Activated naive CD4-positive, alpha-beta T cell treated with anti-CD3 and anti-CD28 coated beads for 36 hours (primary cell): ENCODE data around the gene MTIF3. TPM values are rescaled to one million over a fixed set of nuclear protein-coding genes. Genes with fewer than 3 reads are reported as not detected.

Experiments
- CTCF ChIA-PET: fragments of 350-600 bp; sonication (Branson Sonifier 250); formaldehyde crosslinking; loops from one replicate; lab custom pipeline; 2021; ENCODE audit warnings: antibody characterized with exemption; lab: Charles Lee
- DNase-seq: peaks from one replicate; pipeline ENCODE4 v3.0.0-alpha.2; 2020
- H3K27ac Mint-ChIP-seq: one replicate; pipeline ENCODE4 v1.8.0; 2021; ENCODE audit warnings: mild to moderate bottlenecking, mixed read lengths
- H3K27me3 Mint-ChIP-seq: one replicate; pipeline ENCODE4 v1.8.0; 2021; ENCODE audit warnings: low read depth, mixed read lengths
- H3K36me3 Mint-ChIP-seq: one replicate; pipeline ENCODE4 v1.8.0; 2021; ENCODE audit warnings: low read depth, mixed read lengths
- H3K4me1 Mint-ChIP-seq: one replicate; pipeline ENCODE4 v1.8.0; 2021; ENCODE audit warnings: low read depth, mixed read lengths
- H3K4me3 Mint-ChIP-seq: one replicate; pipeline ENCODE4 v1.8.0; 2021; ENCODE audit warnings: mild to moderate bottlenecking, moderate library complexity, mixed read lengths
- H3K9me3 Mint-ChIP-seq: one replicate; pipeline ENCODE4 v1.8.0; 2021; ENCODE audit warnings: mixed read lengths
- intact Hi-C: fragments of 100-400 bp; cut with micrococcal nuclease; formaldehyde crosslinking; loops from one replicate; pipeline ENCODE4 v1.15.1; 2023
- total RNA-seq, 2 experiments: library from RNA; stranded (reverse); gene quantifications; one replicate each; pipeline ENCODE4 v1.2.3, GENCODE V29; 2021

MTIF3 gene
- total RNA-seq, 2 experiments from 2014 or later = 34.0 to 42.1 TPM

DNA sequence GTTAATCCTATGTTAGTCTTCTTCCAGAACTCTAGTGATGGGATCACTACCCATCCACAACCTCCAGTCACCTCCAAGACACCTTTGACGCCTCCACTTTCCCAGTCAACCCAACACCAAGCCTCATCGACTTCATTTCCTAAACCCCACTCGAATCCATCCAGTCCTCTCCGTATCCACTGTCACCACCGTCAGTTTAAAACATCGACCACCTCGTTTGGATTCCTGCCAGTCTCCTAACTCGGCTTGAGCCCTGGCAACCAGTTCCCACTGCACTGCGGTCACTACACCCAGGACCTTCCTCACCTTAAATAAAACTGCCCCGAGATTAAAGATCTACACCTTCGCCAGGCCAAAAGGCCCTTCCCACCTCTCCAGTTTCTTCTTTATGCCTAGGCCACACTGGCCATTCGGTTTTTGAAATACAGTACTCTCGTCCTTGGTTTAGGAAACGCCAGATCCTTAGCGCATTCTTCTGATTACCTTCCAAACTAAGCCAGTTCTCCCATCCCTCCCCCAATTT lies 1.2 kb downstream of the MTIF3 start:
- H3K4me1 Mint-ChIP-seq = peaks cover 50% of the 10 kb centered on the region
- H3K27me3 Mint-ChIP-seq = no peaks in the 10 kb centered on the region
- H3K4me3 Mint-ChIP-seq = peak overlapping the region; percentile 94
- H3K36me3 Mint-ChIP-seq = peaks cover 12% of the 10 kb centered on the region
- H3K27ac Mint-ChIP-seq = peak overlapping the region; percentile 99
- intact Hi-C loops = loop anchor here (5.0 kb wide), 1 partner anchor 317 kb away; no protein-coding TSS in a partner anchor
- no peaks in the 10 kb centered on the region for H3K9me3 Mint-ChIP-seq
- DNase-seq = no peak
- CTCF ChIA-PET = interaction anchor here (0.7 to 1.3 kb wide), 3 partner anchors 22 to 41 kb away, joined by 3 to 5 read pairs (median 4); partner anchors contain the start of gene GTF3A

DNA sequence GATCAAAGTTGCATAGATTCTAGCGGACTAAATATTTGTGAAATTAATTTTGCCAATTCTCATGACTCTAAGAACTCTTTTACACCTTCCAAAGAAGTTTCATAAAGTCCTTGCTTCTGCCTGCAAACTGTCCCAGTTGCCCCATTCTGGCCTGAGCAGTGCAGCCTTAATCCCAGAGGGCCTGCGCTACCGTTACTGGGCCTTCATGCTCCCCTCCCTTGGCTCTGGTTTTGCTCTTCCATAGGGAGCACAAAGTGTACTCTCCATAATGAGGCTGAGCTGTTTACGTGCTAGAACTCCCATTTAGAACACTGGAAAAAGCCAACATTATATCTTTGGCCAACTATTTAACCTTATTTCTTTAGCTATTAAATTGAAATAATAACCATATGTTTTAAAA lies 2.1 kb downstream of the MTIF3 start:
- peaks cover 48% of the 10 kb centered on the region for H3K4me1 Mint-ChIP-seq
- intact Hi-C loops = loop anchor here (1.0 to 5.0 kb wide), 2 partner anchors 189 to 316 kb away; no protein-coding TSS in a partner anchor
- peaks cover 12% of the 10 kb centered on the region for H3K36me3 Mint-ChIP-seq
- no peaks in the 10 kb centered on the region for H3K27me3 Mint-ChIP-seq
- no peaks in the 10 kb centered on the region for H3K9me3 Mint-ChIP-seq
- DNase-seq = no peak
- CTCF ChIA-PET = interaction anchor here (0.7 to 0.9 kb wide), 4 partner anchors 15 to 40 kb away, joined by 3 to 4 read pairs (median 3); no protein-coding TSS in a partner anchor
- peak overlapping the region; percentile 44 for H3K4me3 Mint-ChIP-seq
- peak overlapping the region; percentile 99 for H3K27ac Mint-ChIP-seq

DNA sequence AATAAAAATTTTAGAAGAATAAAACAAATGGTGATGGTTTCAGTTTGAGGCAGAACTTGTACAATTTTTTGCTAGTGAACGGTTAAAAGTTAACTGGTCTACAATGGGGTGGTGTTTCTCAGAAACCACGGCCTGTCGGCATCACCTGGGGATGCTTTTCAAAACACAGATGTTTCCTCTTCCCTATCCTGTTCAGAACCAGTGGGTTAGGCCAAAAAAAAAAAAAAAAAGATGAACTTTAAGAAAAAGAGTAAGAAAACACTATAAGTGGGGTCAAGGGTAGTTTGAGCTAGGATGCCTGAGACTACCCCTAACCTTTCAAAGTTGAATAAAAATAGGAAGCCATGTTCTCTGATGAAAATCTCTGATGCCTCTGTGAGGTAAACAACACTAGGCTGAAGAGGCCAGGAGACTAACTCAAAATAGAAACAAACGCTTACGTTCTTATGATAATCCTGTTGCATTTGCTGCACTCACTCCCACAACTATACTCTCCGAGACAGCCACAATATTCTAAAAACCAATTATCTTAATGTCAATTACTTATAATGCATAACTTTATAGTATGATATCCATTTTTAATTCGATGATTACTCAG lies 3.3 kb downstream of the MTIF3 start:
- intact Hi-C loops = loop anchor here (5.0 kb wide), 1 partner anchor 315 kb away; no protein-coding TSS in a partner anchor
- Mint-ChIP-seq H3K4me1 (peaks cover 56% of the 10 kb centered on the region), H3K9me3 (no peaks in the 10 kb centered on the region), H3K27ac (peak overlapping the region; percentile 99), H3K36me3 (peaks cover 12% of the 10 kb centered on the region), H3K27me3 (no peaks in the 10 kb centered on the region), H3K4me3 (peak overlapping the region; percentile 65)
- DNase-seq = peak; percentile 41
- CTCF ChIA-PET = interaction anchor here (1.0 kb wide), 1 partner anchor 22 kb away, joined by 3 read pairs; no protein-coding TSS in a partner anchor

DNA sequence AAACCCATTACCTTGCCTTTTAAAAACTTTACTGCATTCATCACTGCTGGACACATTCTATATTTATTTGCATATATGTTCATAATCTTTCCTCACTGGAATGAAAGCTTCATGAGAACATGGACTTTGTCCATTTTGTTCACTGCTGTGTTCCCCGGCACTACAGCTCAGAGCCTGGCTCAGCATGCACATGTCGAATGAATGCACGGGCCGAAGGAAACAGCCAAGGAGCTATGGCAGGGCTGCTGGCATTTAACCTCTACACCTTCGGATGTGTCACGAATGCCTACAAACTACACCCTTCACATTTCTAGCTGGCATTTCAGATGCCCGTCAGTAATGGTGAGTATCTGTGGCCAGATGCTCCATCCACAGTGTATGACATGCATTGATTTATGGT lies 7.6 kb downstream of the MTIF3 start:
- Mint-ChIP-seq H3K4me3 (peak overlapping the region; percentile 39), H3K36me3 (peaks cover 14% of the 10 kb centered on the region), H3K9me3 (no peaks in the 10 kb centered on the region), H3K4me1 (peaks cover 57% of the 10 kb centered on the region), H3K27ac (peak overlapping the region; percentile 10), H3K27me3 (no peaks in the 10 kb centered on the region)
- DNase-seq = no peak
- CTCF ChIA-PET = interaction anchor here (0.5 to 4.5 kb wide), 3 partner anchors 9 to 81 kb away, joined by 3 to 34 read pairs (median 4); partner anchors contain the start of gene GTF3A
- intact Hi-C loops = loop anchor here (1.0 kb wide), 1 partner anchor 15 kb away; no protein-coding TSS in a partner anchor

DNA sequence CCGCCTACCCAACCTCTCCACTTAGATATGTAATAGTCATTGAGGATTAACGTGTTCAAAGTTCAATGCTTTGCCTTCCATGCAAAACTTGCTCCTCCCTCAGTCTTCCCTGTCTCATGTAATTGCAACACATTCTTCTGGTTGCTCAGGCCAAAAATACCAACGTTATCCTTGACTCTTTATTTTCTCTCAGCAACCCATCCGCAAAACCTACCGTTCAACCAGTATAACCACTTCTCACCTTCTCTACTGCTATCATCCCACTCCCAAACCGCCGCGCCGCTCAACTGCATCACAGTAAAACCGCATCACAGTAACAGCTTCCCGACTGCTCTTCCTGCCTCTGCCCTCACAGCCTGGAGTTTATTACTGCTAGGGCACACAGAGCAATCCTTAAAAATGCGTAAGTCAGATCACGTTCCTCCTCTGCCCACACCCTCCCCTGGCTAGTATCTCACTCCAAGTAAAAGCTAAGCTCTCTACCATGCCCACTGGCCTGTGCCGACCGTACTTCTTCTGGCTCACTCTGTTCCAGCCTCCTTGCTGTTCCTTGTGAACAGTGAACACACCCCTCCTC lies 8.2 kb downstream of the MTIF3 start:
- peaks cover 16% of the 10 kb centered on the region for H3K36me3 Mint-ChIP-seq
- peak overlapping the region; percentile 10 for H3K27ac Mint-ChIP-seq
- no peaks in the 10 kb centered on the region for H3K27me3 Mint-ChIP-seq
- H3K4me1 Mint-ChIP-seq = peaks cover 51% of the 10 kb centered on the region
- H3K4me3 Mint-ChIP-seq = peak overlapping the region; percentile 39
- H3K9me3 Mint-ChIP-seq = no peaks in the 10 kb centered on the region
- CTCF ChIA-PET = interaction anchor here (0.5 to 4.5 kb wide), 2 partner anchors 9 to 16 kb away, joined by 3 to 34 read pairs; partner anchors contain the start of gene GTF3A
- intact Hi-C loops = loop anchor here (1.0 kb wide), 1 partner anchor 15 kb away; no protein-coding TSS in a partner anchor
- peak; percentile 62 for DNase-seq

DNA sequence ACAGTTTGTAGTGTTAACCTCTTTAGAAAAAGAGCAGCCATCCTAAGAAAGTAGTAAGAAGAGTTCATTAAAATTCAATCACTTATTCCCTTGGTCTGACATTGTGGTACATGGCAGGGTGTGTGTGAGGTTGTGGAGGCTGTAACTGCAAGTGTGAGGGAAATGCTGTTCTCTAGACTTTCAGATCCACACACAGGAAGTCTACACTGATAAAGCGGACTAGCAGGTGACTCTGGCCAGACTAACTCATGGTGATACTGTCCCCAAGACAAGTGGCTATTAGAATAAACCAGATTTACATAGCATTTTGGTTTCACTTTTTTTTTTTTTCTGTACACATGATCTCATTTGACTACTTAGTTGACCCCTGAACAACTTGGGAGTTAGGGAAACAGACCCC lies 10.0 kb downstream of the MTIF3 start:
- H3K27me3 Mint-ChIP-seq = no peaks in the 10 kb centered on the region
- H3K36me3 Mint-ChIP-seq = peaks cover 23% of the 10 kb centered on the region
- peaks cover 37% of the 10 kb centered on the region for H3K4me1 Mint-ChIP-seq
- intact Hi-C loops = no loop called here
- CTCF ChIA-PET = no interaction called here
- no peak for DNase-seq
- no peaks in the 10 kb centered on the region for H3K9me3 Mint-ChIP-seq
- H3K27ac Mint-ChIP-seq = no peak overlapping the region
- H3K4me3 Mint-ChIP-seq = no peak overlapping the region

DNA sequence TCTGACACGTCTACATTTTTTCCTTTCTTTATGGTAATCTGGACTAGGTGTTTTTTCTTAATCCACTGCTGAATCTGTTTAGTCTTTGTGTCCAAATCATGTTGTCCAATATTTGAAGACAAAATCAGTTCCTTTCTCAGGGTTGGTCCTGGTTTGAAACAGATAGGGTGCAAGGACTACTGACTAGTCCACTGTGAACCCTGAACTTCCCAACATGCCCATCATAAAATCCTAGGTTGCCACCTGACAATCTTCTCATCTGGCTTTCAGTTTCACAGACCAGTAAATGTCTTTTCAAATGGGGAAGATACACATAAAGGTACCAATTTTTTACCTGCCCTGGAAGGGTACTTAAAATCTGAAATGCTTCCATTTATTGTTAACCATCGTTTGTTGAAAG lies 13.2 kb downstream of the MTIF3 start:
- H3K27me3 Mint-ChIP-seq = no peaks in the 10 kb centered on the region
- CTCF ChIA-PET = no interaction called here
- DNase-seq = no peak
- no peak overlapping the region for H3K27ac Mint-ChIP-seq
- no peaks in the 10 kb centered on the region for H3K9me3 Mint-ChIP-seq
- peaks cover 36% of the 10 kb centered on the region for H3K36me3 Mint-ChIP-seq
- intact Hi-C loops = no loop called here
- H3K4me3 Mint-ChIP-seq = no peak overlapping the region
- peaks cover 35% of the 10 kb centered on the region for H3K4me1 Mint-ChIP-seq

DNA sequence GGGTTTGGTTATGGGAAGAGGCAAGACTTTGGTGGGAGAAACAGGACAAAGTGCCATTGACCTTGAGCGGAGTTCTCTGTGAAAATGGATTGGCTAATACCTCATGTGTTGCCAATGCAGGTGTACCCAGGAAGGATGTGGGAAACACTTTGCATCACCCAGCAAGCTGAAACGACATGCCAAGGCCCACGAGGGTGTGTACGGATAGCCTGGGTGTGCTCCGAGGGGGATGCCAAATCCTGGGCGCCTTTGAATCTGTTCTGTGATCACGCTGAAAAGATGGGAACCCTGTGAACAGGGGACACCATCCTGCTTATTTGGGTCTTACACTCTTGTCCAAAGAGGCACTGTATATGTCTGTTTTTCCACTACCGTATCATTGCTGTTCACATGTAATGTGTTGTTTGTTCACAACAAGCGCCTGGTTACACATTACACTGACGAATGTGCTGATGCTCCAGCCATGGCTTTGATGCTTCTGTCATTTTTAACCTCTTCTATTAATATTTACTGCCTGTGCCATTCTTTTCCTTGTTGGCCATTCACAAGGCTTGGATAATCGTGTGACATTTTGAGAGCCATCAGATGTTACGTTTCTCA lies 17.7 kb downstream of the MTIF3 start:
- no peaks in the 10 kb centered on the region for H3K9me3 Mint-ChIP-seq
- peaks cover 50% of the 10 kb centered on the region for H3K36me3 Mint-ChIP-seq
- H3K27ac Mint-ChIP-seq = peak overlapping the region; percentile 78
- no peak overlapping the region for H3K4me3 Mint-ChIP-seq
- no peak for DNase-seq
- peaks cover 37% of the 10 kb centered on the region for H3K4me1 Mint-ChIP-seq
- intact Hi-C loops = no loop called here
- no peaks in the 10 kb centered on the region for H3K27me3 Mint-ChIP-seq
- CTCF ChIA-PET = interaction anchor here (0.5 to 1.7 kb wide), 3 partner anchors 10 to 70 kb away, joined by 3 to 4 read pairs (median 3); no protein-coding TSS in a partner anchor

DNA sequence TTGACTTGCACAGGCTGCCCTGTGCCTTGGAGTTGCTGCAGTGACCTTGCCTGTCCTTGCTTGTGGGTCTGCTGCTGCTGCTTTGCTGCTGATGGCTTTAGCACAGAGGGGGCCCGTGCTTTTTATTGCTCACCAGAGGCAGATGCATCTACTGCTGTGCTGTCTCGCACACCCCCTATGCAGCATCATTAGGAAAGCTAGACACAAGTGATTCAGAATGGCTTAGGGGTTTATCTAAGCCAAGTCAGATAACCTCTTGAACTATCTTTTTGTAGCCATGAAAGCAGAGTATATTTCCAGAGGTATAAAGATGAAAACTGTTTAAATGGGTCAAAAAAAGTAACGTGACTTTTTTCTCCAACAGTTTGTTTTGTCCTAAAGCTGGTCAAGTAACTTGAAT lies 18.2 kb downstream of the MTIF3 start:
- no peak for DNase-seq
- Mint-ChIP-seq H3K27me3 (no peaks in the 10 kb centered on the region), H3K9me3 (no peaks in the 10 kb centered on the region), H3K4me1 (peaks cover 41% of the 10 kb centered on the region), H3K36me3 (peaks cover 53% of the 10 kb centered on the region), H3K4me3 (no peak overlapping the region), H3K27ac (peak overlapping the region; percentile 78)
- intact Hi-C loops = no loop called here
- CTCF ChIA-PET = interaction anchor here (0.5 to 1.7 kb wide), 2 partner anchors 10 to 70 kb away, joined by 3 to 4 read pairs; no protein-coding TSS in a partner anchor

DNA sequence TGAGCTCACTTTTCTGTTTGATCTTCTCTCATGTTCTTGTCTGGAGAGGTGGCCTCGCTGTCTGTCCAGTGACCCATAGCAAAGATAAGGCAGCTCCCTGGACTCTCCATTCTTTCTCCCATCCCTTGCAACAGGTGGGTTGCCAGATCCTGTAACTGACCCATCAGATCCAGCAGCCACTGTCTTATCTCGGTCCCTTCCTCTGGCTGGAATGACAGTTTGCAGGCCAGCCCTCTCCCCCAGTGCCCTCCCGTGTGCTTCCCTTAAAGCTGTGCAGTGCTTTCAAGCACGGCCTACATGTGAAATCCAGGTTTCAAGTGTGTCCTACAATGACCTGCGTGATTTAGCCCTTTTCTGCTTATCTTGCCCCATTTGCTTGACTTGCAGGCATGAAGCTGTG lies 22.2 kb downstream of the MTIF3 start:
- peaks cover 51% of the 10 kb centered on the region for H3K4me1 Mint-ChIP-seq
- no peak for DNase-seq
- H3K4me3 Mint-ChIP-seq = no peak overlapping the region
- H3K27me3 Mint-ChIP-seq = no peaks in the 10 kb centered on the region
- intact Hi-C loops = loop anchor here (5.0 to 10.0 kb wide), 4 partner anchors 256 to 1227 kb away; partner anchors contain the start of genes POMP, RNF6 and USP12
- H3K36me3 Mint-ChIP-seq = peaks cover 56% of the 10 kb centered on the region
- CTCF ChIA-PET = interaction anchor here (0.9 to 5.0 kb wide), 2 partner anchors 16 to 55 kb away, joined by 3 to 34 read pairs; no protein-coding TSS in a partner anchor
- H3K27ac Mint-ChIP-seq = peak overlapping the region; percentile 80
- H3K9me3 Mint-ChIP-seq = no peaks in the 10 kb centered on the region

DNA sequence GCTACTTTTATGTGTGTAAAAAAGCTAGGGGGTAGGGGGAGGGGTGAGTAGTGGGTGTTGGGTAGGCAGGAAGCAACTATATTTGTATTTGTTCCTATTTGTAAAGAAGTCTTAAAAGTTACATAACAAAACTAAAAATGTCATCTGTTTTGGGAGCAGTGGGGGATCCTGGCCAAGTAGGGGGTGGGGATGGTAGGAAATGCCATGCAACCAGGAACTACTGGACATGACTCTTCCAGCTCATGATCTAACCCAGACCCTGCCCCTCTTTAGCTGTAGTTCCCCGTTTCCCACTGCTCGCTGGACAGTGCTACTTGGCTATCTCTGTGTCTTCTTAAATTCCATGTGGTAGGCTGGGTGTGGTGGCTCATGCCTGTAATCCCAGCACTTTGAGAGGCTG lies 22.7 kb downstream of the MTIF3 start:
- peaks cover 54% of the 10 kb centered on the region for H3K36me3 Mint-ChIP-seq
- H3K4me3 Mint-ChIP-seq = peak overlapping the region; percentile 88
- peaks cover 51% of the 10 kb centered on the region for H3K4me1 Mint-ChIP-seq
- intact Hi-C loops = loop anchor here (1.0 to 10.0 kb wide), 7 partner anchors 15 to 1227 kb away; partner anchors contain the start of genes POMP, RNF6 and USP12
- no peaks in the 10 kb centered on the region for H3K9me3 Mint-ChIP-seq
- CTCF ChIA-PET = interaction anchor here (0.6 to 5.0 kb wide), 5 partner anchors 16 to 66 kb away, joined by 3 to 34 read pairs (median 3); no protein-coding TSS in a partner anchor
- H3K27me3 Mint-ChIP-seq = no peaks in the 10 kb centered on the region
- peak overlapping the region; percentile 91 for H3K27ac Mint-ChIP-seq
- no peak for DNase-seq
